Glutamatergic neuron (in vitro differentiated cells): Measurements from ENCODE around the gene CASK. TPM values are rescaled to one million over a fixed set of nuclear protein-coding genes. Genes with fewer than 3 reads are reported as not detected.

ENCODE experiments used
- DNase-seq: peaks from one replicate; pipeline ENCODE4 v3.0.0; 2022
- H3K27ac Mint-ChIP-seq: one replicate; pipeline ENCODE4 v1.8.0; 2020; ENCODE audit warnings: mild to moderate bottlenecking, mixed read lengths, inconsistent platforms; ENCODE audit not compliant: unreplicated experiment
- H3K27me3 Mint-ChIP-seq: one replicate; pipeline ENCODE4 v1.8.0; 2020; ENCODE audit warnings: mild to moderate bottlenecking, moderate library complexity, mixed read lengths, inconsistent platforms; ENCODE audit not compliant: unreplicated experiment
- H3K36me3 Mint-ChIP-seq: one replicate; pipeline ENCODE4 v1.8.0; 2020; ENCODE audit warnings: mild to moderate bottlenecking, mixed read lengths, inconsistent platforms; ENCODE audit not compliant: unreplicated experiment
- H3K4me1 Mint-ChIP-seq: one replicate; pipeline ENCODE4 v1.8.0; 2020; ENCODE audit warnings: mild to moderate bottlenecking, low read depth, mixed read lengths, inconsistent platforms; ENCODE audit not compliant: unreplicated experiment
- H3K4me3 Mint-ChIP-seq: one replicate; pipeline ENCODE4 v1.8.0; 2020; ENCODE audit warnings: mild to moderate bottlenecking, mixed read lengths, inconsistent platforms; ENCODE audit not compliant: unreplicated experiment
- H3K9me3 Mint-ChIP-seq: one replicate; pipeline ENCODE4 v1.8.0; 2020; ENCODE audit warnings: mild to moderate bottlenecking, moderate library complexity, mixed read lengths, inconsistent platforms; ENCODE audit not compliant: unreplicated experiment
- CTCF ChIP-seq: fragments of 200-600 bp; sonication (generic); IDR thresholded peaks from one replicate; pipeline ENCODE4 v1.5.0; 2021; ENCODE audit not compliant: partially characterized antibody, unreplicated experiment
- total RNA-seq: library from RNA; stranded (reverse); fragmentation: NEBNext Ultra II Directional; extraction: Animal tissue kit (Norgen Biotek cat#: 25700); gene quantifications from one replicate; pipeline ENCODE4 v1.2.1, GENCODE V29; 2021; ENCODE audit not compliant: unreplicated experiment

CASK gene
- total RNA-seq, 1 donor from 2014 or later: 173 TPM

DNA sequence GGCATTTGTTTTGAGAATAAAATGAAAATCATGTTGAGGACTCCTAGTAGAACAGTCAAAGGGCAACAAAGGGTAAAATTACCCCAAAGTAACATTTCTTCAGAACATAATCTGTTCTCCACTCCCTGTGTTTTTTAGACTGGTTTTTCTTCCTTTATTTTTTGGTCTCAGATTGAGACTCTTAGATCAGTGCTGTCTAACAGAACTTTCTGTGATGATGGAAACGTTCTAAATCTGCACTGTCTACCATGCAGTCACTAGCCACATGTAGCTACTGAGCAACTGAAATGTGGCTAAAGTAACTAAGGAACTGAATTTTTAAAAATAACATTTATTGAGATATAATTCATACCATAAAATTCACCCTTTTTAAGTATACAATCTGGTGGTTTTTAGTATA is 19.8 kb downstream of the CASK start:
- H3K36me3 Mint-ChIP-seq: peaks cover 17% of the 10 kb centered on the region
- DNase-seq: no peak
- peaks cover 1% of the 10 kb centered on the region for H3K27me3 Mint-ChIP-seq
- H3K9me3 Mint-ChIP-seq: peaks cover 6% of the 10 kb centered on the region
- no peak for TF ChIP-seq CTCF
- no peaks in the 10 kb centered on the region for H3K4me1 Mint-ChIP-seq
- no peak overlapping the region for H3K4me3 Mint-ChIP-seq
- no peak overlapping the region for H3K27ac Mint-ChIP-seq

DNA sequence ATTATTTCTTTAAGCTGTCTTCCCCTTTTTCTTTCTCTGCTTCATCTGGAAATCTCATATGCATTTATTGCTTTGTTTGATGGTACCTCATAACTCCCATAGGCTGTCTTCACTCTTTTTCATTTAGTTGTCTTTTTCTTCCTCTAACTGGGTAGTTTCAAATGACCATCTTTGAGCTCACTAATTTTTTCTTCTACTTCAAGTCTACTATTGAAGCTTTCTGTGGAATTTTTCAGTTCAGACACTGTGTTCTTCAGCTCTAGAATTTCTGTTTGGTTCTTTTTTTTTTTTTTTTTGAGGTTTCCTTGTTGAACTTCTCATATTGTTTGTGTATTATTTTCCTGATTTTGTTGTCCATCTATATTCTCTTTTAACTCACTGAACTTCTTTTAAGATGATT is 23.0 kb downstream of the CASK start:
- no peak for DNase-seq
- H3K27ac Mint-ChIP-seq: no peak overlapping the region
- H3K9me3 Mint-ChIP-seq: peaks cover 8% of the 10 kb centered on the region
- peaks cover 4% of the 10 kb centered on the region for H3K4me1 Mint-ChIP-seq
- H3K27me3 Mint-ChIP-seq: peaks cover 1% of the 10 kb centered on the region
- H3K4me3 Mint-ChIP-seq: no peak overlapping the region
- H3K36me3 Mint-ChIP-seq: peaks cover 17% of the 10 kb centered on the region
- TF ChIP-seq CTCF: no peak

DNA sequence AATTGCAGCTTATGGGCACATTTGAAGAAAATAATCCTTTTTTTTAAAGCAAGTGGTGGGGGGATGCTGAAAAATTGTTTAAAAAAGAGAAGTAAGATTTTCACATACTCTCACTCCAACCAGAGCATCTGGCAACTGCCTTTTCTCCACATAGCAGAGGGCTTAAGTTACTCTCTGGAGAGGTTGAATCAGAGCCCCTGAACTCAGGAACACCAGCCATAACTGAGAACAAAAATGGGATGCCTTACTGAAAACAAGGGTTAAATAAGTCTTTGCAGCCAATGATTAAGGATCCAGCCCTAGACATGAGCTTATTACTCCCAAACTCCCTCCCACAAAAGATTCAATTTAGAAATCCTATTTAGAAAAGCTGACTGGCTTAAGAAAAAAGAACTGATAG is 27.5 kb downstream of the CASK start:
- H3K36me3 Mint-ChIP-seq: peaks cover 6% of the 10 kb centered on the region
- no peak for DNase-seq
- peak overlapping the region; percentile 17 for H3K27ac Mint-ChIP-seq
- H3K9me3 Mint-ChIP-seq: peaks cover 6% of the 10 kb centered on the region
- no peak for TF ChIP-seq CTCF
- no peaks in the 10 kb centered on the region for H3K27me3 Mint-ChIP-seq
- peaks cover 4% of the 10 kb centered on the region for H3K4me1 Mint-ChIP-seq
- no peak overlapping the region for H3K4me3 Mint-ChIP-seq

- TF ChIP-seq CTCF: no peak
- Mint-ChIP-seq H3K27ac (no peak overlapping the region), H3K4me3 (no peak overlapping the region), H3K36me3 (no peaks in the 10 kb centered on the region), H3K9me3 (no peaks in the 10 kb centered on the region), H3K27me3 (no peaks in the 10 kb centered on the region), H3K4me1 (peaks cover 6% of the 10 kb centered on the region)
- DNase-seq: no peak
Observed at GRCh38 chrX:41890026-41890423, 33.3 kb downstream of the CASK start.

- H3K27ac Mint-ChIP-seq: no peak overlapping the region
- no peak overlapping the region for H3K4me3 Mint-ChIP-seq
- H3K27me3 Mint-ChIP-seq: no peaks in the 10 kb centered on the region
- TF ChIP-seq CTCF: no peak
- H3K4me1 Mint-ChIP-seq: peaks cover 6% of the 10 kb centered on the region
- no peaks in the 10 kb centered on the region for H3K36me3 Mint-ChIP-seq
- no peak for DNase-seq
- no peaks in the 10 kb centered on the region for H3K9me3 Mint-ChIP-seq
Observed at GRCh38 chrX:41889317-41890025, 33.9 kb downstream of the CASK start.
